ENCODE measurements around the gene HS3ST3A1.

The HS3ST3A1 gene

DNA sequence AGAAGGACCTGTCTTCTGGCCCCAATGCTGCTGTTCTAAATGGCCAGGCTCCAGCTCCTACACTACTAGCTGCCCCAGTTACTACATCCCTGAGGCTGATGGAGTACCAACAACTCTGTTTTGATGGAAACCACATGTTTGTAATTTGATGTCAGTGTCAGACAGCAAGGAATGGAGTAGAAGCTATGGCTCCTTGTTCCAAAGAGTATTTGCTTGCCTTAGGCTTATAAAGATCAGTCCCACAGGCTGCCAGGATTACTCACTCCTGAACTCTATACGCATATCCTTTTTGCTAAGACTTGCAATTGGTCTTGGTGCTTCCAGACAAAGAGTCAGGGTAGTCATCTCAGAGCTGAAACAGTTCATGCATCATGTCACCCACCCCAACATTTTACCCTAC, 139.6 kb downstream of the HS3ST3A1 start:
- Mint-ChIP-seq H3K4me1 (ENCODE audit: low read depth) (no peaks in the 10 kb centered on the region), H3K27me3 (ENCODE audit: low read depth) (no peaks in the 10 kb centered on the region), H3K27ac (no peak overlapping the region), H3K36me3 (ENCODE audit: low read depth) (no peaks in the 10 kb centered on the region), H3K9me3 (no peaks in the 10 kb centered on the region), H3K4me3 (no peak overlapping the region)

DNA sequence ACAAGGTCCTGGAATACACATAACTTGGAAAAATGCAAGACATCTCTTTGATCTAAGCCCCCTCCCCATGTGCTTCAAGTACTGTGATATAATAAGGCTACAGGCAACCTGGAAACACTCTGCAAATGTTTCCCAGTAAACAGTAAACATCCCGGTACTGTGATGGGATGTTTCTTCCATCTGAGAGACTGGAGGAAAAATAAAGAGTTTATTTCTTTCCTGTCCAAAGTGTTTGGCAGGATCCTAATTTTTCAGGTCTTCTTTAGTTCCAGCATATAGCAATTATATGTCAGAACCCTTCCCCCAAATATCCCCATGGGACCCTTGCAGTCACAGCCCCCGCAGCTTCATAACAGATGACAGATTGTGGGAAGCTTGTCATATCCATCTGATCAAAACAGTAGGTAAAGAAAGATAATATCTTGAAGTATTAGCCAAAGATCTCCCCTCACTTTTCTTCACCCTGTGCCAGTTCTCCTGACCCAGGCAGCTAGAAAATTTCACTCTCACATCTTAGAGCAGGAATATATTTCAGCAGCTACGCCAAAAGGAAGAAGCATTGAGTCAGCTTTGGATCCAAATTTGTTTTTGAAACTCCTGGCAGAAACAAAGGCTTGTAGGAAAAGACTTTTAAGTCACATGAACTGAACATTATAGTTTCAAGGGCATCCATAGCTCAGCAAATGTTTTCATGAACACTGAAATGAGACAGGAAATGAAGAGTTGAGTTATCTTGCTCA, 141.3 kb downstream of the HS3ST3A1 start:
- Mint-ChIP-seq H3K36me3 (ENCODE audit: low read depth) (no peaks in the 10 kb centered on the region), H3K4me1 (ENCODE audit: low read depth) (no peaks in the 10 kb centered on the region), H3K27ac (no peak overlapping the region), H3K9me3 (no peaks in the 10 kb centered on the region), H3K27me3 (ENCODE audit: low read depth) (no peaks in the 10 kb centered on the region), H3K4me3 (no peak overlapping the region)

DNA sequence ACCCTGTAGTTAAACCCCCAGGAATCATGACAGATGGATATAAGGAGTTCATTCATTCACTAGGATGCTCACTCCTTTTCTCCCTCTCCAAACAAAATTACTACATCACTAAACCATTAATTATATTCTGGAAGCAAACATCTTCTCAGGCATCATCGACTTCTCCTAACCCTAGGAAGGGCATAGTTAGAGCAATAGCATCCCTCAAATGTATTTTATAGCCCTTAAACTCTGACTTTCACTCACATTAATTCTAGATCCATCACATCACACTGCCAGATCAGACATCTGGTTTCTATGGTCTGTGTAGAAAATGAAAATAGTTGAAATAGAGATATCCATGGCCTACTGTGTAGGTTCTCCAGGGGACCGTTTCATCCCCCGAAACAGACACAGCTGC, 143.9 kb downstream of the HS3ST3A1 start:
- no peak overlapping the region for H3K4me3 Mint-ChIP-seq
- H3K27me3 Mint-ChIP-seq (ENCODE audit: low read depth): no peaks in the 10 kb centered on the region
- no peak overlapping the region for H3K27ac Mint-ChIP-seq
- H3K4me1 Mint-ChIP-seq (ENCODE audit: low read depth): no peaks in the 10 kb centered on the region
- H3K9me3 Mint-ChIP-seq: no peaks in the 10 kb centered on the region
- H3K36me3 Mint-ChIP-seq (ENCODE audit: low read depth): no peaks in the 10 kb centered on the region
